HL-60 (cell line): ENCODE results near the gene PGGT1B.

ENCODE experiments used
- CTCF ChIP-seq: IDR thresholded peaks from one replicate; pipeline ENCODE4 v1.5.1; 2011; ENCODE audit warnings: low read length, control low read depth, inconsistent platforms; ENCODE audit not compliant: insufficient read depth
- GABPA ChIP-seq: IDR thresholded peaks from 2 replicates; pipeline ENCODE4 v1.6.1; 2012; ENCODE audit warnings: low read depth
- POLR2AphosphoS5 ChIP-seq: IDR thresholded peaks from 2 replicates; pipeline ENCODE4 v1.6.1; 2012; ENCODE audit warnings: low read depth
- REST ChIP-seq: IDR thresholded peaks from 2 replicates; pipeline ENCODE4 v1.6.1; 2012; ENCODE audit warnings: low read depth; ENCODE audit not compliant: insufficient replicate concordance
- SPI1 ChIP-seq: IDR thresholded peaks from 2 replicates; pipeline ENCODE4 v1.6.1; 2012; ENCODE audit warnings: low read depth, mild to moderate bottlenecking, borderline replicate concordance

- no peak for TF ChIP-seq CTCF
- TF ChIP-seq POLR2AphosphoS5: no peak
- no peak for TF ChIP-seq REST
- TF ChIP-seq GABPA: no peak
- TF ChIP-seq SPI1: peak; percentile 80; the same call in 1 of the 2 replicates
Observed at GRCh38 chr5:115289104-115289503, 26.4 kb upstream of the PGGT1B start.
